ENCODE data around the gene KDM4E. TPM values are rescaled to one million over a fixed set of nuclear protein-coding genes. Genes with fewer than 3 reads are reported as not detected.

KDM4E gene
- total RNA-seq, 2 donors from 2014 or later: not detected

DNA sequence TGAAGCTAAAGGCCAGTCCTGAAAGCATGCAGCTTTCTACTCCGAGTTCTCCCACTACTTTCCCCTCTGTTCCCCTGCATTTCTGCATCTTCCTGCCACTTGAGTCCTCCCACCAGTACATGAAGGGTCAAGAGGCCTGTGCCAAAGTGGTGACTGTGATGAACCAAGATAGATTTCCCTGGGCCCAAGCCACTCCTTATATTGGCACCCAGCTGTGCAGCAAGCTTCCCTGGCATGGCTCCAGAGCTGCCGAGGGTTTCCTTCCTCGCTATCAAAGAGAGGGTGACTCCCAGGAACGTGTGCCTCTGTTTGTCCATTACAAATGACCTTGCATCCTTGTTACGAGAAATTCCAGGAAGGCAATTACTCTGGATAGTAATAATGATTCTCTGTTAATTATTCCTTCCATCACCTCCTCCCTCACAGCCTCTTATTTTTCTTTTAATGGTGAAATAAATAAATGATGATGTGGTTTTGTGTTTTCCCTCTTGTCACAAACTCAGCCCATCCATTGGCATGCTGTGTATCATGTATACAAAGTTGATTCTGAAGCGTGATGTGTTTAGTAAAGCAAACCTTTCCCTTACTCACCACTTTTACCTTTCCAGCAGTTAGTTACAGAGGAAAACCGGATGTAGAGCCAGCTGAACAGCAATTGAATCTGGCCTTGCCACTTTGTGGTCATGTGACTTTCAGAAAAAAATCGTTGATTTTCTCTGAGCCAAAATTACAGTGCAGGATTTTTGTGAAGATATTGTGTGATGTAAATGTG, 49.9 kb downstream of the KDM4E start:
- Histone ChIP-seq H3K4me1 (peaks cover 0 to 19% of the 10 kb centered on the region in 2 donors), H3K27ac (peak overlapping the region in 1 of 2 donors; percentile 43), H3K36me3 (no peaks in the 10 kb centered on the region), H3K27me3 (no peaks in the 10 kb centered on the region), H3K9me3 (no peaks in the 10 kb centered on the region), H3K4me3 (no peak overlapping the region)
- DNase-seq (ENCODE audit: low spot score): peak; percentile 68
- TF ChIP-seq CTCF (IDR thresholded peaks at IDR 0.05): no peak

GRCh38 chr11:95076416-95076815, 51.4 kb downstream of the KDM4E start:
- no peak for TF ChIP-seq CTCF (IDR thresholded peaks at IDR 0.05)
- Histone ChIP-seq H3K27ac (no peak overlapping the region), H3K27me3 (no peaks in the 10 kb centered on the region), H3K9me3 (no peaks in the 10 kb centered on the region), H3K36me3 (no peaks in the 10 kb centered on the region), H3K4me1 (peaks cover 0 to 17% of the 10 kb centered on the region in 2 donors), H3K4me3 (no peak overlapping the region)
- DNase-seq (ENCODE audit: low spot score): no peak

DNA sequence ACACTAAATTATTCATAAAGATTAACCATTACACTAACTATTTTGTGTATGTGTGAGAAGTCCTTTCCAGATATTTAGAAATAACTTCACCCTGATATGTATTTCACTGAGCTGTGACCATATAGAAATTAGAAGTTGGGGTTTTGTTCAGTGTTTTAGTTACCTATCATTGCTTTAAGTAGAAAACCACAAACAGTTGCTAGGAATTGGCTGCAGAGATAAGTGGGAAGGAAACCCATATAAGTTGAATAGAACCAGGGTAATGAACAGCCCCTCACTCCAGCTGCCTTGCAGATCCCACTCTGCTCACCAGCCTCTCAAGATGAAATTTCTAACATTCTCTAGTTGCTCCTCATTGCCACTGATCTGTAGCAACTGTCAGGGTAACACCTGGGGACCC, 51.9 kb downstream of the KDM4E start:
- Histone ChIP-seq H3K4me3 (no peak overlapping the region), H3K4me1 (peaks cover 0 to 17% of the 10 kb centered on the region in 2 donors), H3K27me3 (no peaks in the 10 kb centered on the region), H3K27ac (no peak overlapping the region), H3K9me3 (no peaks in the 10 kb centered on the region), H3K36me3 (no peaks in the 10 kb centered on the region)
- DNase-seq (ENCODE audit: low spot score): no peak
- no peak for TF ChIP-seq CTCF (IDR thresholded peaks at IDR 0.05)

Other genes starting within 250 kb of the KDM4E start
- 10 to 100 TPM; 45.3 to 48.6 TPM for gene CWC15, start 51.7 kb upstream of the KDM4E start, total RNA-seq
- gene KDM4D, start 51.5 kb upstream of the KDM4E start, total RNA-seq: 1 to 10 TPM in 1 of 2 donors, under 1 TPM in 1; 0.90 to 1.1 TPM
- not detected for gene KDM4F, start 24.2 kb downstream of the KDM4E start, total RNA-seq
- 10 to 100 TPM; 24.7 to 37.4 TPM for gene SRSF8, start 41.7 kb downstream of the KDM4E start, total RNA-seq
- 10 to 100 TPM; 18.8 to 27.7 TPM for gene ENDOD1, start 64.6 kb downstream of the KDM4E start, total RNA-seq
- gene SESN3, start 205.9 kb downstream of the KDM4E start, total RNA-seq: 10 to 100 TPM in 1 of 2 donors, 1 to 10 TPM in 1; 9.9 to 13.3 TPM